Activated CD4-positive, alpha-beta T cell treated with anti-CD3 and anti-CD28 coated beads, Interleukin-2, amount 50 U/mL, for 4 hours (primary cell): Measurements from ENCODE around the gene TSPAN32.

Experiments used
- DNase-seq, 2 experiments: peaks; one replicate each; pipeline ENCODE4 v3.0.0-alpha.2; 2020

Gene TSPAN32

GRCh38 chr11:2301631-2302305 lies at the start of gene TSPAN32, which contains the start of gene C11orf21:
TSS of gene TSPAN32 (plus strand) at chr11:2302013. CDS start at chr11:2302150, 137 bp downstream.
TSS of gene C11orf21 (minus strand) at chr11:2301918. CDS start at chr11:2301808, 110 bp downstream.
- DNase-seq = peak in 1 of 2 experiments; percentile 28

DNA sequence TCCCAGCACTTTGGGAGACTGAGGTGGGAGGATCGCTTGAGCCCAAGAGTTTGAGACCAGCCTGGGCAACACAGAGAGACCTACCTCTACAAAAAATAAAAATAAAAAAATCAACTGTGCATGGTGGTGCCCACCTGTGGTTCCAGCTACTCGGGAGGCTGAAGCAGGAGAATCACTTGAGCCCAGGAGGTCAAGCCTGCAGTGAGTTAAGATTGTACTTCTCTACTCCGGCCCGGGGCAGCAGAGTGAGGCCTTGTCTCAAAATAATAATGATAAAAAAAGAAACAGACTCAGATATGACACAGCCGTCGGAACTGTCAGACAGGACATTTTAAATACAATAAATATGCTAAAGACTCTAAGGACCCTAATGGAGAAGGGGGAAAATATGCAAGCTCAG lies 49.8 kb upstream of the TSPAN32 start:
- no peak for DNase-seq

DNA sequence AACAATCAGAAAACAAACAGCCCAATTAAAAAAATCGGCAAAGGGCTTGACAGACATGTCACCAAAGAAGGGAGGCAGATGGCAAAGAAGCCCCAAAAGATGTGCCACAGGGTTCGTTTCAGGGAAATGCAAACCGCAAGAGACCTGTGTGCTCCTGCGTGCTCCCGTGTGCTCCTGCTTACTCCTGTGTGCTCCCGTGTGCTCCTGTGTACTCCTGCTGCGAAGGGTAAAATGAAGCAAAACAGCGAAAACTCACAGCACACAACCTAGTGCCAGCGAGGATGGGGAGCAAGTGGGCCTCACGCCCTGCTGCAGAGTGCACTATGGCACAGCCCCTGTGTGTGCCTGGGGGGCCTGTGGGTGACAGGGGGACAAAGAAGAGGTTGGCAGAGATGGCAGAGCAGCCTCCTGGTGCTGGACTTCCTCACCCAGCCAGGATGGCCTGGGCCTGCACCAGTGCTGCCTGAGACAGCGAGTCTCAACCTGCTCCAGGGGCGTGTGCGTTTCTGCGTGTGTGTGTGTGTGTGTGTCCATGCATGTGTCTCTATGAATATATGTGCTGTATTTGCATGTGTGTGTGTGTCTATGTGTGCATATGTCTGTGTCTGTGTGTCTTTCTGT lies 45.4 kb upstream of the TSPAN32 start:
- DNase-seq = no peak

DNA sequence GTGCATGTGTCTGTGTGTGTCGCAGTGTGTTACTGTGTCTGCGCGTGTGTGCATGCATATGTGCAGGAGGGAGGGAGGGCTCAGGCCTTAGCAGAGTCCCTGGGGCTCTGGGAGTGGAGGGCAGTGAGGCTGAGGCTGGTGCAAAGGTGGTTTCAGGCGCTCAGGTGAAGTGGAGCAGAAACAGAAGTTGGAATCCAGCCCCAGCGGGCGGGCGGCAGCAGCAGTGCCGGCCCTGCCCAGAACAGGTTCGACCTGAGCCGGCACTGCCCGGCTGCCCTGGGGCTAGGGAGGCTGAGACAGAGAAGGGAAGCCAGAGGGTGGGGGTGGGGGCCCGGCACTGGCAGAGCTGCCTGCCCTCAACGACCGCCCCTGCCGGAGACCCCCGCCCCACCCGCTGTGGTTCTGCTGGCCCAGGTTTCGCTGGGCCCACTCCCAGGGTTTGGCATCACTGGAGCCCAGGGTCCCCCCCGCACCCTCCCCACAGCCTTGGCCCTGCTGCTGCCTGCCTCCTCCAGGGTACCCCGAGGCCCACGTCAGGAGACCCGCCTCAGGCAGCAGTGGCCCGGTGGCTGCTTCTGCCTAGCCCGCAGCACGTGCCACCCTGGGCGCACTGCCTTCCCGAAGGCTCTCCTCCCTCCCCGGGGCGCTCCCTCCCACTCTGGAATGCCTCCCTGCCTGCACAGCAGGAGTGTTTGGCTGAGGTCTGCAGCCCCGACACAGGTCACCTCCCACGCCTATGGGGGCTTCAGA lies 44.7 kb upstream of the TSPAN32 start:
- DNase-seq = no peak

DNA sequence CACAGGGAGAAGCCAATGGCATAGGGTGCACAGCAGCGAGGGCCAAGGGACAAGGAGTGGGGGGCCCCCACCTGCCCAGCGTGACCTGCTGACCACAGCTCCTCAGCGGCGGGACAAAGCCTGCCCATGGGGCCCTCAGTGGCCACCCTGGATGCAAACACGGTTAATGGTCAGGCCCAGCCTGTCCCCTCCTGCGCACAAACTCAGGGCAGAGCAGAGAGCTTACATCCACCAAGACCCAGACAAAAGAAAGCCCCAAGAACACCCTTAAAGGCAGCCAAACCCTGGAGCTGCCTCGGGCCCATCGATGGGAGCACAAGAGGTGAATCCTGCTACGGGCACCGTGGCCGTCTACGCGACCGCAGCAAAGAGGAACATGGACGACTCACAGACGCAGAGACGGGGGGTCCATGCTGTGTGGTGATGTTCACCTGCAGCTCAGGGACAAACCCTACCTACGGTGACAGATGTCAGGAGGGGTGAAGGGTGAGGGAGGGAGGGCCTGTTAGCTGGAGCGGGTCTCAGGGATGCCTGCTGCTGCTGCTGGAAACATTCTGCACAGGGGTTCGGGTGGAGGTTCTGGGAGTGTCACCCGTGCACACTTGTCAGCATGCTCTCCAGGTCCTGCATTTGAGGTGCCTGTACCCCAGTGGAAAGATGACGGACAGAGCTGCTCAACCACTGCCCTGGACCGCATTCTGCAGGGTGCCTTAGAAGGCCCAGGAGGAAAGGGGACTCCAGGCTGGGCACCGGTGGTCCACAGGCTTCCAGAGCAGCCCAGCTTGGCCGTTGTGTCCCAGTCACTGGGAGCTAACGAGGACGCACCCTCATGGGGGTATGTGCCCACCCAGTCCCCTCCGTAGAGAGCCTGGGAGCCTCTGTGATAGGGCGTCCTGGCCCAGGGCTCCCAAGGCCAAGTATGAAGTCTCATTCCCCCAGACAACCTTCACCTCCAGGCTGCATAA lies 43.0 kb upstream of the TSPAN32 start:
- no peak for DNase-seq

DNA sequence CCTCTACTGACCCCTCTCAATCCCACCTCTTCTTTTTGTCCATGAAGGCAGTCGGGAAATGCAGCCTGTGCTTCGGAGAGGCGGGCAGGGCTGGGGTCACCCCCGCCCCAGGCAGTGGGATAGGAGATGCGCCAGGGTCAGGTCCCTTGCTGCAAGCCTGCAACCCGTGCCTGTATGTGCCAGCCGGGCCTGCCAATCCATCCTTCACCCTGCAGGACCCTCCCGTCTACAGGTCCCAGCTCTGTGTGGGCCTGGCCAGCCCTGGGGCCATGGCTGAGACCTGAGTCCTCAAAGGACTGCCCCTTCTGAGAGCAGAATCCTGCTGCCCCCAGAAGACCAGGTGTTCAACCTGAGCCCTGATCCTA lies 42.4 kb upstream of the TSPAN32 start:
- no peak for DNase-seq

DNA sequence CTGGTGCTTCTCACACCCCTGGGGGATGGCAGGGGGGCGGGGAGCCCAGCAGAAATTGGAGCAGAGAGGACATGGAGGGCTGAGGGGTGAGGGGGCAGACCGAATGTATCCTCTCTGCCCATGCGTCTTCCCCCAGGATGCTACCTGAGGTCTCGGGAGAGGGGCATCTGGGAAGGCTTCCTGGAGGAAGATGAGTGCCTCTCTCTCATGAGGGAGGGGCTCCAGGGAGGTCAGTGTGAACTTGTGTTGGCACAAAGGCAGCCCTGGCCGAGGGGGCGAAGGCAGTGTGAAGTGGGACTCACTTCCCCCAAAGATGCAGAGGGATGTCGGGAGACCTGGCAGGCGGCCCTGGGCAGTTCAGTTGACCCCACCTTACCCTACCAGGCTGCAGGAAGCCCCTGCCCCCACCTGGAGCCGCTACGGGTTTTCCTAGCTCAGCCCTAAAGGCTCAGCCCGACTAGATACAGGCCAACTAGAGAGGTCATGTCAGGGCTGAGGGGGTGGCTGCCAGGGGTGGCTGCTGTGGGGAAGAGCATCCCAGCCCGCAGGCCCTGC lies 41.8 kb upstream of the TSPAN32 start:
- no peak for DNase-seq

DNA sequence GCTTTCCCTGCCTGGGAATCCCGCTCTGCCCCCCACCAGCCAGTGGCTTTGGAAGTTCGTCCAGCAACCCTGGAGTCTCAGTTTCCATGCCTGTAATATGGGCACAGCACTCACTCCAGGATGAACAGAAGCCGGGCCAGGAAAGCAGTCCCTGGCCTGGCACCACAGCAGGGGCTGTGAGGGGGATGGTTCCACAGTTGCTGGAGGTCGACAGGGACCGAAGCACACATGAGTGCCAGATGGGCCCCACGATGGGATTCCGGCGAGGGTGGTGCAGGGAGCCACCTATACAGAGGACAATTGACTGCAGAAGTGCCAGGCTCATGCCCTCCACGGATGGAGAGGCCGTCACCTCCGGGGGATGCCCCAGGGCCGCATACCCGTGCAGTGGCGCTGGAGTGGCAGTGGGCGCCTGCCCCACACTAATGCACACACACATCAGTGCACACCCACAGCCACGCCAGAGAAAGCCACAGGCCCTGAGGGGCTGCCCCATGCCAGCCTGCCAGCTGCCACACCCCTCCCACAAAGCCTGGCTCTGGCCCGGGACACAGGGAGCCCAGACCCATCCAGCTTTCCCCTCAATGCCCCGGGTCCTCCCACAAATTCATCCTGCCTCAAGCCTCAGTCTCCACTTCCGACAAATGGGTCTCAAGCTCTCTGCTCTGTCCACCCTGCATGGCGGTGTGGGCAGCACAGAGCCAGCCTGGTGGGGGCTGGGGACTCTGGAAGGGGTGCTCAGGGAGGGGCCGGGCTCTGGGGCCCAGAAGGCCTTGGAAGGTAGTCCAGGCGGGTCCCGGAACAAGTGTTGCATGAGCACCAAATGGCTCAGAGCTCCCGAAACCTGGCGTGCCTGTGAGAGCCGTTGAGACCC lies 41.1 kb upstream of the TSPAN32 start:
- no peak for DNase-seq

- no peak for DNase-seq
These were observed 40.2 kb upstream of the TSPAN32 start for GRCh38 chr11:2261436-2262230.

GRCh38 chr11:2262301-2263070 lies 39.3 kb upstream of the TSPAN32 start:
- DNase-seq = no peak

DNA sequence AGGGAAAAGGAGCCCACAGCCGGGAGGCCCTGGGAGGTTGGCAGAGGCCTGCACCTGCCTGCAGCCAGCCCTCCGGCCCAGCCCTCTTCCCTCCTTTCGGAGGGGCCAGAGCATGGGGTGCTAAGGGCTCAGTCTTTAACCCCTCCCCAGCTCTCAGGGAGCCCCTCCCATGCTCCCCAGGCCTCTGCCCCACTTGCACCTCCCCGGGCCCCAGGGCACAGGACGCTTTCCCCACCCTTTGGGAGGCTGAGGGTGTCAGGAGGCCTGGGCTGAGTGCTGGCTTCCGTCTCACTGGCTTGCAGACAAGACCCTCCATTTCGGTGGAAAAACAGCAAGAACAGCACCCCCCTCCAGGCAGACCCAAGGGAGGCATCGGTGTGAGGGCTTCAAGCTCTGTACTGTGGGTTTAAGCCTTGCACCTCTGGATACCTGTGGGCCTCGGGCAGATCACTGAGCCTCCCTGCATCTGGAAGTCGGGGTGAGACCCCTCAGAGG lies 38.7 kb upstream of the TSPAN32 start:
- DNase-seq = no peak

GRCh38 chr11:2263724-2264360 lies 38.0 kb upstream of the TSPAN32 start:
- DNase-seq = no peak

GRCh38 chr11:2264366-2265053 lies 37.3 kb upstream of the TSPAN32 start:
- DNase-seq = no peak

- no peak for DNase-seq
These were observed 36.4 kb upstream of the TSPAN32 start for GRCh38 chr11:2265396-2265795.

DNA sequence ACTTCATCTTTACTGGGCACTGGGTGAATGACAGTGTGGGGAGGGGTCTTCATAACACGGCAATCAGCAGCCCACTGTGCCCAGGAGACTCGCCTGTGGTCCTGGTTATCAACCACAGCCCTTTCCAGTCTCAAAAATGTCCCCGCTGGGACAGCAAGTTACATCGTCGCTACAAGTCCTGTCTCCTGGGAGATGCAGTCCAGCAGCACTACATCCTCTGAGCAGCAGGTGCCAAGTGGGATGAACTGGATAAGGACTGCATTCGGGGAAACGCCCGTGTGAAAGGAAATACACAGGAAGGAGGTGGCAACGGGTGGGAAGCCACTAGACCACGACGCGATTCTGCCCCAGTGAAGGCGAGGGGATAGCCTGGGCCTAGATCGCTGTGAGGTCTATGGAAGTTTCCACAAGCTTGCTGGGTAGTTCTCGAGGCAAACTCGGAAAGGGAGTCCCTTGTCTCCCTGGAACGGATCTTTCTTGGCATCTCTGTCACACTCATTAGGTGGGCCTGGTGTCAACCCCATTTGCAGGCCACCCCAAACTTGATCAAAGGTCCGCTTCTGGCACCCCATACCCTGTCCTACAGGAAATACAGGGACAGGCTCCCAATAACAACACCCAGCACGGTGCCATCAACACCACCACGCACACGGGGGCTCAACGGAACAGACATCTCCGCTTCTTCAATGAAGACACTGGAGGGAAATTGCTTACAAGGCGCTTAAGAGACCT lies 35.8 kb upstream of the TSPAN32 start:
- no peak for DNase-seq

- no peak for DNase-seq
These were observed 35.1 kb upstream of the TSPAN32 start for GRCh38 chr11:2266586-2267305.

GRCh38 chr11:2267306-2267850 lies 34.4 kb upstream of the TSPAN32 start:
- DNase-seq = no peak
